ENCODE results near the gene PITRM1.

GRCh38 chr10:3116508-3117100 is 56.0 kb downstream of the PITRM1 start:
- TF ChIP-seq, protein P1, sequence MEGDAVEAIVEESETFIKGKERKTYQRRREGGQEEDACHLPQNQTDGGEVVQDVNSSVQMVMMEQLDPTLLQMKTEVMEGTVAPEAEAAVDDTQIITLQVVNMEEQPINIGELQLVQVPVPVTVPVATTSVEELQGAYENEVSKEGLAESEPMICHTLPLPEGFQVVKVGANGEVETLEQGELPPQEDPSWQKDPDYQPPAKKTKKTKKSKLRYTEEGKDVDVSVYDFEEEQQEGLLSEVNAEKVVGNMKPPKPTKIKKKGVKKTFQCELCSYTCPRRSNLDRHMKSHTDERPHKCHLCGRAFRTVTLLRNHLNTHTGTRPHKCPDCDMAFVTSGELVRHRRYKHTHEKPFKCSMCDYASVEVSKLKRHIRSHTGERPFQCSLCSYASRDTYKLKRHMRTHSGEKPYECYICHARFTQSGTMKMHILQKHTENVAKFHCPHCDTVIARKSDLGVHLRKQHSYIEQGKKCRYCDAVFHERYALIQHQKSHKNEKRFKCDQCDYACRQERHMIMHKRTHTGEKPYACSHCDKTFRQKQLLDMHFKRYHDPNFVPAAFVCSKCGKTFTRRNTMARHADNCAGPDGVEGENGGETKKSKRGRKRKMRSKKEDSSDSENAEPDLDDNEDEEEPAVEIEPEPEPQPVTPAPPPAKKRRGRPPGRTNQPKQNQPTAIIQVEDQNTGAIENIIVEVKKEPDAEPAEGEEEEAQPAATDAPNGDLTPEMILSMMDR (IDR thresholded peaks at IDR 0.05) = no peak
- TF ChIP-seq POLR2A (IDR thresholded peaks at IDR 0.05) = no peak

Measured in upper lobe of left lung (tissue), 4 donors.